Stimulated activated CD4-positive, alpha-beta T cell treated with anti-CD3 and anti-CD28 coated beads, TNF-alpha, amount 100 ng/mL, for 24 hours (primary cell): ENCODE measurements around the gene ELL.
A peak's percentile ranks its signal among the peaks of the same experiment; 100 is the strongest.

Experiments
- DNase-seq, 3 experiments: peaks; one replicate each; pipeline ENCODE4 v3.0.0-alpha.2; 2020; ENCODE audit warnings: low read depth in 3 of 3

ELL gene

GRCh38 chr19:18445262-18445948 is 76.5 kb downstream of the ELL start:
- no peak for DNase-seq

GRCh38 chr19:18444513-18444912 is 77.4 kb downstream of the ELL start:
- no peak for DNase-seq

GRCh38 chr19:18443831-18444230 is 78.0 kb downstream of the ELL start:
- no peak for DNase-seq

- no peak for DNase-seq
Measured at GRCh38 chr19:18443406-18443805, 78.5 kb downstream of the ELL start.

GRCh38 chr19:18442941-18443340 is 78.9 kb downstream of the ELL start:
- no peak for DNase-seq

GRCh38 chr19:18441804-18442788 is 79.8 kb downstream of the ELL start:
- DNase-seq = no peak

GRCh38 chr19:18440936-18441803 is 80.7 kb downstream of the ELL start:
- DNase-seq = no peak

GRCh38 chr19:18440415-18440877 is 81.4 kb downstream of the ELL start:
- DNase-seq = no peak

GRCh38 chr19:18439910-18440237 is 82.0 kb downstream of the ELL start:
- DNase-seq = no peak

- no peak for DNase-seq
Measured at GRCh38 chr19:18439025-18439909, 82.6 kb downstream of the ELL start.

- DNase-seq = no peak
Measured at GRCh38 chr19:18438331-18439024, 83.4 kb downstream of the ELL start.

GRCh38 chr19:18437491-18438330 is 84.2 kb downstream of the ELL start, which contains the start of gene ISYNA1:
TSS of gene ISYNA1 (minus strand) at chr19:18438133. CDS start at chr19:18437979, 154 bp downstream.
- DNase-seq = peak in 1 of 3 experiments; percentile 55

- DNase-seq = peak in 1 of 3 experiments; percentile 76
Measured at GRCh38 chr19:18436671-18437490, 85.0 kb downstream of the ELL start.

- no peak for DNase-seq
Measured at GRCh38 chr19:18435842-18436670, 85.8 kb downstream of the ELL start.

- DNase-seq = no peak
Measured at GRCh38 chr19:18435178-18435841, 86.6 kb downstream of the ELL start.

- DNase-seq = no peak
Measured at GRCh38 chr19:18434411-18435175, 87.3 kb downstream of the ELL start.
